GM12872 (cell line): ENCODE results near the gene SGCG.

ENCODE experiments used
- TF ChIP-seq, protein P1 (sequence below): IDR thresholded peaks from 3 replicates; pipeline ENCODE4 v1.5.1; 2011; ENCODE audit warnings: low read depth, mild to moderate bottlenecking, low read length, moderate library complexity; ENCODE audit not compliant: insufficient read depth

SGCG gene

DNA sequence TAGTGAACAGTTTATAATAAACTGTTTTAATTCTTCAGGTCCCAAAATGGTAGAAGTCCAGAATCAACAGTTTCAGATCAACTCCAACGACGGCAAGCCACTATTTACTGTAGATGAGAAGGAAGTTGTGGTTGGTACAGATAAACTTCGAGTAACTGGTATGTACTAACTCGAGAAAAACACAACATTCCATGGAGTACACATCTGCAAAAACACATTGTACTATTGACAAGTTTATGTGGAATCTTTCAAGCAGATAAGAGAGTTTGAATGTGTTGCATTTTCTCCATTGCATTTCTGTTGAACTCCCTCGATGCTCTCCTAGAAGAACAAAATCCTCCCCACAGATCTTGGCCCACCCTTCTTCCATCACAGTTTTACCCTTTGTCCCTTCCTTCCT is 98.5 kb downstream of the SGCG start:
- TF ChIP-seq, protein P1, sequence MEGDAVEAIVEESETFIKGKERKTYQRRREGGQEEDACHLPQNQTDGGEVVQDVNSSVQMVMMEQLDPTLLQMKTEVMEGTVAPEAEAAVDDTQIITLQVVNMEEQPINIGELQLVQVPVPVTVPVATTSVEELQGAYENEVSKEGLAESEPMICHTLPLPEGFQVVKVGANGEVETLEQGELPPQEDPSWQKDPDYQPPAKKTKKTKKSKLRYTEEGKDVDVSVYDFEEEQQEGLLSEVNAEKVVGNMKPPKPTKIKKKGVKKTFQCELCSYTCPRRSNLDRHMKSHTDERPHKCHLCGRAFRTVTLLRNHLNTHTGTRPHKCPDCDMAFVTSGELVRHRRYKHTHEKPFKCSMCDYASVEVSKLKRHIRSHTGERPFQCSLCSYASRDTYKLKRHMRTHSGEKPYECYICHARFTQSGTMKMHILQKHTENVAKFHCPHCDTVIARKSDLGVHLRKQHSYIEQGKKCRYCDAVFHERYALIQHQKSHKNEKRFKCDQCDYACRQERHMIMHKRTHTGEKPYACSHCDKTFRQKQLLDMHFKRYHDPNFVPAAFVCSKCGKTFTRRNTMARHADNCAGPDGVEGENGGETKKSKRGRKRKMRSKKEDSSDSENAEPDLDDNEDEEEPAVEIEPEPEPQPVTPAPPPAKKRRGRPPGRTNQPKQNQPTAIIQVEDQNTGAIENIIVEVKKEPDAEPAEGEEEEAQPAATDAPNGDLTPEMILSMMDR, result no peak

- TF ChIP-seq, protein P1, result no peak
Observed at GRCh38 chr13:23288564-23288963, 107.8 kb downstream of the SGCG start.

DNA sequence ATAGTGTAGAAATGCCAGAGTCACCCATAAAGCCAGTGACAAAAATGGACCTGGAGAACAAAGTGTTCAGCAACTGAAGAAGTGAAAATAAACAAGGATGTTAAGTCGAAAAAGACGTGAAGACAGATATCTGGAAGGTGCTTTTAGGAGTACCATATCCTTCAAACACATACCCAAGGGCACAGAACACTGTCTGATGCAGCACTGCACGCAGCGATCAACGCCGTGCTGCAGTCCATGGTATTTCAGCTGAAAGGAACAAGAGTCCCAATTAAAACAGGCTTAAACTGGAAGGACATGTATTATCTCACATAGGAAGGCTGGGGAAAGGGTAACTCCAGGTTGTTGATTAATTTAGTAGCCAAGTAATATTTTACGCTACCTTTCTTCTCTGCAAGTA is 108.2 kb downstream of the SGCG start:
- TF ChIP-seq, protein P1, result no peak

GRCh38 chr13:23289917-23290357 is 109.2 kb downstream of the SGCG start:
- TF ChIP-seq, protein P1, result no peak

GRCh38 chr13:23292586-23292985 is 111.8 kb downstream of the SGCG start:
- TF ChIP-seq, protein P1, result no peak

DNA sequence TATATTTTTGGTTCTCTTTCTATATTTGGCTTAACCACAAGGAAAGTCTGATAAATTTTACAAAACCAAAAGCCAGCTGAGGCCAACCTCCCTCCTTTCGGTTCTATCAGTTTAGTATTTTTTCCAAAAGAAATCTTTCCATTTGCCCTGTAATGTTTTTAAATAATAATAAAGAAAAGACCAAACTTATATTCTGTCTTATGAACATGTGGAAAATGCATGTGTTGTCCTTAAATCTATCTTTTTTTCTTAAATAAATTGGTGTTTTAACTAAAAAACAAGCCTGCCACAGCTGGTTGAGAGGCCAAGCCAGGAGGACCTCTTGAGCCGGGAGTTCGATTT is 139.1 kb downstream of the SGCG start:
- TF ChIP-seq, protein P1, result no peak

DNA sequence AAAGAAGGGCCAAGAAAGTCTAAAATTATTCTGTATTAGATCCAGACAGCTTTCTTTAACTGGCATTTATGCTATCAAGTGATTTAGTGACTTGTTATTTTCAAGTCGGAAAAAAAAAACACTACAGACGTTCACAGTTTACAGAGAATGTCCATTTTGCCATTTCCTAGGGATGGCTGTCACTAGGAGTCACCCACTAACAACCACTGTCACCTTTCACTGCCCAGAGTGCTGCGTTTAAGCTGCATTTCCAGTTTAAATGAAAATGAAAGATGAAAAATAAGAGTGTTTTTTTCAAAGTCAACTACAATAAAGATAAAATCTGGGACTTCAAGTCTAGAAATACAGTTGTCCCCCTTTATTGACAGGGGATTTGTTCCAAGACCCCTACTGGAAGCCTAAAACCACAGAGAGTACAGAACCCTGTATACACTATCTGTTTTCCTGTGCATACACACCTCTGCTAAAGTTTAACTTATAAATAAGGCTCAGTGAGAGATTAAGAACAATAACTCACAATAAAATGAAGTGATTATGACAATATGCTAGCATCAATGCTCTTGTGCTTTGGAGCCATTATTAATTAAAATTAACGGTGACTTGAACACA is 140.3 kb downstream of the SGCG start:
- TF ChIP-seq, protein P1, result no peak
